DMS 273 treated with DMSO at 0.1 percent for 48 hours (cell line): ENCODE data around the gene TMIE.
"Not testable (repeated sequence)": the region's sequence is repeated elsewhere in the genome, so short reads cannot be mapped to it uniquely, and the experiment has no call there.

Source experiments
- DNase-seq: peaks from one replicate; lab custom pipeline; 2025; lab: John Stamatoyannopoulos, UW

The TMIE gene

GRCh38 chr3:46725621-46726314 is 24.6 kb downstream of the TMIE start:
- DNase-seq = no peak

- no peak for DNase-seq
Observed at GRCh38 chr3:46729038-46729437, 27.8 kb downstream of the TMIE start.

- DNase-seq = no peak
Observed at GRCh38 chr3:46730819-46731218, 29.6 kb downstream of the TMIE start.

- no peak for DNase-seq
Observed at GRCh38 chr3:46731795-46732194, 30.6 kb downstream of the TMIE start.

- DNase-seq = no peak
Observed at GRCh38 chr3:46733026-46733800, 32.0 kb downstream of the TMIE start.

GRCh38 chr3:46734773-46735172 is 33.6 kb downstream of the TMIE start:
- DNase-seq = no peak

GRCh38 chr3:46736006-46736872 is 35.0 kb downstream of the TMIE start:
- no peak for DNase-seq

GRCh38 chr3:46737329-46737731 is 36.1 kb downstream of the TMIE start:
- no peak for DNase-seq

- not testable (repeated sequence) for DNase-seq
Observed at GRCh38 chr3:46739565-46739964, 38.4 kb downstream of the TMIE start.

- DNase-seq = no peak
Observed at GRCh38 chr3:46742992-46743585, 41.9 kb downstream of the TMIE start.

- no peak for DNase-seq
Observed at GRCh38 chr3:46746711-46747110, 45.5 kb downstream of the TMIE start.

GRCh38 chr3:46748170-46748569 is 47.0 kb downstream of the TMIE start:
- DNase-seq = no peak

- no peak for DNase-seq
Observed at GRCh38 chr3:46749129-46749528, 47.9 kb downstream of the TMIE start.

GRCh38 chr3:46750555-46751038 is 49.4 kb downstream of the TMIE start:
- DNase-seq = no peak

- not testable (repeated sequence) for DNase-seq
Observed at GRCh38 chr3:46753127-46753526, 51.9 kb downstream of the TMIE start.

GRCh38 chr3:46755646-46756045 is 54.5 kb downstream of the TMIE start:
- DNase-seq = no peak

- DNase-seq = no peak
Observed at GRCh38 chr3:46756642-46757041, 55.5 kb downstream of the TMIE start.

GRCh38 chr3:46759239-46760167 is 58.3 kb downstream of the TMIE start:
- DNase-seq = no peak
